H9 (cell line): ENCODE results near the gene BTBD6. TPM values are rescaled to one million over a fixed set of nuclear protein-coding genes. Genes with fewer than 3 reads are reported as not detected.

ENCODE experiments used
- DNase-seq: peaks from one replicate; pipeline ENCODE4 v3.0.0-alpha.2; 2017
- H2AFZ ChIP-seq: one replicate; pipeline ENCODE4 v1.6.1; 2013; ENCODE audit warnings: mild to moderate bottlenecking, low read length, control low read depth, moderate library complexity
- H2AK5ac ChIP-seq: 2 replicates; pipeline ENCODE4 v1.6.1; 2013; ENCODE audit warnings: low read length, control low read depth, mixed read lengths; ENCODE audit not compliant: insufficient read length
- H2BK120ac ChIP-seq: one replicate; pipeline ENCODE4 v1.6.1; 2013; ENCODE audit warnings: low read depth, mild to moderate bottlenecking, low read length, control low read depth, inconsistent platforms; ENCODE audit not compliant: poor library complexity, severe bottlenecking
- H2BK12ac ChIP-seq: 2 replicates; pipeline ENCODE4 v1.6.1; 2013; ENCODE audit warnings: low read length, control low read depth, mixed read lengths, low read depth; ENCODE audit not compliant: insufficient read length
- H2BK15ac ChIP-seq: 2 replicates; pipeline ENCODE4 v1.6.1; 2013; ENCODE audit warnings: low read depth, low read length, control low read depth
- H2BK20ac ChIP-seq: one replicate; pipeline ENCODE4 v1.6.1; 2013; ENCODE audit warnings: low read depth, mild to moderate bottlenecking, low read length, control low read depth, inconsistent platforms; ENCODE audit not compliant: poor library complexity, severe bottlenecking
- H2BK5ac ChIP-seq: 2 replicates; pipeline ENCODE4 v1.6.1; 2013; ENCODE audit warnings: low read length, control low read depth, mixed read lengths; ENCODE audit not compliant: insufficient read length
- H3K14ac ChIP-seq: 2 replicates; pipeline ENCODE4 v1.6.1; 2013; ENCODE audit warnings: low read length, control low read depth; ENCODE audit not compliant: insufficient read depth
- H3K18ac ChIP-seq: 2 replicates; pipeline ENCODE4 v1.6.1; 2013; ENCODE audit warnings: low read depth, mild to moderate bottlenecking, mixed read lengths, low read length, control low read depth; ENCODE audit not compliant: insufficient read length
- H3K23ac ChIP-seq: 2 replicates; pipeline ENCODE4 v1.6.1; 2013; ENCODE audit warnings: low read length, control low read depth, mixed read lengths, low read depth; ENCODE audit not compliant: insufficient read length
- H3K23me2 ChIP-seq: 2 replicates; pipeline ENCODE4 v1.6.1; 2013; ENCODE audit warnings: low read depth, mild to moderate bottlenecking, mixed read lengths, low read length, control low read depth; ENCODE audit not compliant: insufficient read length, poor library complexity, severe bottlenecking
- H3K27ac ChIP-seq: 2 replicates; pipeline ENCODE4 v1.5.1; 2013; ENCODE audit warnings: low read length, control low read depth, mixed read lengths, low read depth; ENCODE audit not compliant: insufficient read length
- H3K27me3 ChIP-seq: 2 replicates; pipeline ENCODE4 v1.6.1; 2013; ENCODE audit warnings: low read length, control low read depth, inconsistent platforms; ENCODE audit not compliant: insufficient read depth
- H3K4ac ChIP-seq: 2 replicates; pipeline ENCODE4 v1.6.1; 2013; ENCODE audit warnings: low read depth, mild to moderate bottlenecking, control low read depth, inconsistent platforms, low read length, moderate library complexity
- H3K4me1 ChIP-seq: 2 replicates; pipeline ENCODE4 v1.6.1; 2013; ENCODE audit warnings: low read length, control low read depth, inconsistent platforms; ENCODE audit not compliant: insufficient read depth
- H3K4me2 ChIP-seq: 2 replicates; pipeline ENCODE4 v1.6.1; 2013; ENCODE audit warnings: low read length, control low read depth, mixed read lengths; ENCODE audit not compliant: insufficient read length, insufficient read depth
- H3K56ac ChIP-seq: 2 replicates; pipeline ENCODE4 v1.6.1; 2013; ENCODE audit warnings: low read depth, mild to moderate bottlenecking, mixed read lengths, low read length, control low read depth; ENCODE audit not compliant: insufficient read length
- H3K79me1 ChIP-seq: 2 replicates; pipeline ENCODE4 v1.6.1; 2013; ENCODE audit warnings: low read depth, mild to moderate bottlenecking, moderate library complexity, low read length, control low read depth, inconsistent platforms; ENCODE audit not compliant: insufficient read depth, poor library complexity, severe bottlenecking
- H3K79me2 ChIP-seq: 2 replicates; pipeline ENCODE4 v1.6.1; 2013; ENCODE audit warnings: low read length, control low read depth, inconsistent platforms; ENCODE audit not compliant: insufficient read depth
- H3K9ac ChIP-seq: 2 replicates; pipeline ENCODE4 v1.6.1; 2013; ENCODE audit warnings: low read length, control low read depth, mixed read lengths; ENCODE audit not compliant: insufficient read length; ENCODE audit errors: extremely low read depth
- H3K9me3 ChIP-seq: one replicate; pipeline ENCODE4 v1.6.1; 2013; ENCODE audit warnings: low read depth, low read length, inconsistent platforms; ENCODE audit not compliant: control insufficient read depth
- H3T11ph ChIP-seq: one replicate; pipeline ENCODE4 v1.6.1; 2013; ENCODE audit warnings: mild to moderate bottlenecking, low read length, control low read depth, inconsistent platforms
- H4K20me1 ChIP-seq: one replicate; pipeline ENCODE4 v1.6.1; 2013; ENCODE audit not compliant: control insufficient read depth, insufficient read length, insufficient read depth
- H4K5ac ChIP-seq: 2 replicates; pipeline ENCODE4 v1.6.1; 2013; ENCODE audit warnings: low read depth, mild to moderate bottlenecking, mixed read lengths, low read length, control low read depth; ENCODE audit not compliant: insufficient read length
- H4K8ac ChIP-seq: replicated peaks from 2 replicates; pipeline ENCODE4 v1.6.1; 2013; ENCODE audit warnings: low read length, control low read depth, mixed read lengths, low read depth; ENCODE audit not compliant: insufficient read length
- H4K91ac ChIP-seq: 2 replicates; pipeline ENCODE4 v1.6.1; 2013; ENCODE audit warnings: low read depth, mild to moderate bottlenecking, moderate library complexity, mixed read lengths, low read length, control low read depth; ENCODE audit not compliant: insufficient read length
- H3K27ac Mint-ChIP-seq, 3 experiments: 2 replicates in 2 of 3; 3 replicates in 1 of 3; pipeline ENCODE4 v1.8.0; 2020 to 2021; ENCODE audit warnings: mixed read lengths in 3 of 3, mild to moderate bottlenecking in 1 of 3, moderate library complexity in 1 of 3
- H3K27me3 Mint-ChIP-seq: 2 replicates; pipeline ENCODE4 v1.8.0; 2021; ENCODE audit warnings: low read depth, mild to moderate bottlenecking, moderate library complexity, mixed read lengths
- H3K36me3 Mint-ChIP-seq, 3 experiments: 2 replicates in 2 of 3; 3 replicates in 1 of 3; pipeline ENCODE4 v1.8.0; 2020 to 2021; ENCODE audit warnings: low read depth in 3 of 3, mixed read lengths in 3 of 3; ENCODE audit not compliant: insufficient read depth in 1 of 3
- H3K4me1 Mint-ChIP-seq, 2 experiments: 2 replicates each; pipeline ENCODE4 v1.8.0; 2020; ENCODE audit warnings: mixed read lengths in 2 of 2
- H3K4me3 Mint-ChIP-seq, 2 experiments: 2 replicates in 1 of 2; 3 replicates in 1 of 2; pipeline ENCODE4 v1.8.0; 2020 to 2021; ENCODE audit warnings: mild to moderate bottlenecking in 2 of 2, mixed read lengths in 2 of 2, moderate library complexity in 1 of 2
- H3K9me3 Mint-ChIP-seq, 2 experiments: 2 replicates in 1 of 2; 3 replicates in 1 of 2; pipeline ENCODE4 v1.8.0; 2020; ENCODE audit warnings: mild to moderate bottlenecking in 2 of 2, mixed read lengths in 2 of 2, moderate library complexity in 1 of 2
- WGBS: extraction: QIAGEN DNeasy Blood & Tissue Kit; methylation state at CpG from one replicate; pipeline ENCODE4 v1.1.7; 2013; ENCODE audit warnings: missing lambda C conversion rate, low lambda C conversion rate, mixed read lengths; ENCODE audit not compliant: insufficient read length; ENCODE audit errors: extremely low coverage; 5-methylcytosine and 5-hydroxymethylcytosine counted together
- total RNA-seq: library from RNA; stranded (reverse); gene quantifications from 2 replicates; pipeline ENCODE4 v1.2.1, GENCODE V29; 2021
- TF ChIP-seq, protein P1 (sequence below): fragments of 200-600 bp; sonication (generic); conservative IDR thresholded peaks from 3 replicates; pipeline ENCODE4 v1.8.0; 2021; ENCODE audit warnings: antibody characterized with exemption, mild to moderate bottlenecking

Gene BTBD6
- total RNA-seq, 1 experiment from 2014 or later, result 23.3 TPM

DNA sequence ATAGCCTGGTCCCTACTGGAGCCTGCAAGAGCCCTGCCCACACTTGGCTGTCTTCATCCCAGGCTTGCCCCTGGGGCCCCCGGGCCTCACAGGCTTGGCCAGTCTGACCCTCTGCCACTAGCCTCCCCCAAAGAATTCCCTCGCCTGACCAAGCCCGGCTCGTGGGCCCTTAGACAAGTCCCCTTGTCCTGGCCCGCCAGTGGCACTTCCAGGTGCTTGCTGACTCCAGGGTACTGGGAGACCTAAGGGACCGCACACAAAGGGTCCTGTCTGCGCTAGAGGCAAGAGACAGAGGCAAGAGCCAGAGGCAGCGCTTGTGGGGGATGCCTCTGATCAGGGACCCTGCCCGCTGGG is 5.0 kb downstream of the BTBD6 start:
- H3K18ac ChIP-seq, result no peak overlapping the region
- H4K8ac ChIP-seq, result no peak overlapping the region
- H3K56ac ChIP-seq, result no peak overlapping the region
- H2BK20ac ChIP-seq, result no peak overlapping the region
- H3K4me3 Mint-ChIP-seq, result no peak overlapping the region
- H4K20me1 ChIP-seq, result no peaks in the 10 kb centered on the region
- no peak overlapping the region for H3K14ac ChIP-seq
- peak; percentile 20 for DNase-seq
- TF ChIP-seq, protein P1, sequence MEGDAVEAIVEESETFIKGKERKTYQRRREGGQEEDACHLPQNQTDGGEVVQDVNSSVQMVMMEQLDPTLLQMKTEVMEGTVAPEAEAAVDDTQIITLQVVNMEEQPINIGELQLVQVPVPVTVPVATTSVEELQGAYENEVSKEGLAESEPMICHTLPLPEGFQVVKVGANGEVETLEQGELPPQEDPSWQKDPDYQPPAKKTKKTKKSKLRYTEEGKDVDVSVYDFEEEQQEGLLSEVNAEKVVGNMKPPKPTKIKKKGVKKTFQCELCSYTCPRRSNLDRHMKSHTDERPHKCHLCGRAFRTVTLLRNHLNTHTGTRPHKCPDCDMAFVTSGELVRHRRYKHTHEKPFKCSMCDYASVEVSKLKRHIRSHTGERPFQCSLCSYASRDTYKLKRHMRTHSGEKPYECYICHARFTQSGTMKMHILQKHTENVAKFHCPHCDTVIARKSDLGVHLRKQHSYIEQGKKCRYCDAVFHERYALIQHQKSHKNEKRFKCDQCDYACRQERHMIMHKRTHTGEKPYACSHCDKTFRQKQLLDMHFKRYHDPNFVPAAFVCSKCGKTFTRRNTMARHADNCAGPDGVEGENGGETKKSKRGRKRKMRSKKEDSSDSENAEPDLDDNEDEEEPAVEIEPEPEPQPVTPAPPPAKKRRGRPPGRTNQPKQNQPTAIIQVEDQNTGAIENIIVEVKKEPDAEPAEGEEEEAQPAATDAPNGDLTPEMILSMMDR, result no peak
- H3K4ac ChIP-seq, result no peak overlapping the region
- no peaks in the 10 kb centered on the region for H3K9me3 ChIP-seq
- H3K27ac Mint-ChIP-seq, result peak overlapping the region in 1 of 3 experiments; percentile 87; a peak in 1 of 7 replicates
- no peak overlapping the region for H2AFZ ChIP-seq
- no peak overlapping the region for H2BK15ac ChIP-seq
- H2BK12ac ChIP-seq, result no peak overlapping the region
- no peak overlapping the region for H3T11ph ChIP-seq
- H4K91ac ChIP-seq, result no peak overlapping the region
- no peak overlapping the region for H2BK120ac ChIP-seq
- no peak overlapping the region for H3K27ac ChIP-seq
- no CpG with 5 or more reads among the region's 9 CpGs for WGBS
- H3K23ac ChIP-seq, result no peak overlapping the region
- H3K27me3 Mint-ChIP-seq, result peaks cover 6% of the 10 kb centered on the region
- no peaks in the 10 kb centered on the region for H3K79me1 ChIP-seq
- H2BK5ac ChIP-seq, result no peak overlapping the region
- H3K23me2 ChIP-seq, result no peaks in the 10 kb centered on the region
- H4K5ac ChIP-seq, result no peak overlapping the region
- no peaks in the 10 kb centered on the region for H3K27me3 ChIP-seq
- peaks cover 1 to 22% (median 11%) of the 10 kb centered on the region in 3 experiments; a peak in 5 of 7 replicates for H3K36me3 Mint-ChIP-seq
- 0 out of 4 replicates have a peak, but pooled peaks cover 0 to 2% of the 10 kb centered on the region in 2 experiments for H3K4me1 Mint-ChIP-seq
- H3K79me2 ChIP-seq, result no peaks in the 10 kb centered on the region
- H3K4me1 ChIP-seq, result no peaks in the 10 kb centered on the region
- H3K4me2 ChIP-seq, result no peak overlapping the region
- H3K9me3 Mint-ChIP-seq, result no peaks in the 10 kb centered on the region
- no peak overlapping the region for H2AK5ac ChIP-seq
- H3K9ac ChIP-seq, result no peak overlapping the region
